Subcutaneous adipose tissue (tissue), 4 donors: ENCODE measurements around the gene DGKH. TPM values are rescaled to one million over a fixed set of nuclear protein-coding genes. Genes with fewer than 3 reads are reported as not detected.

Experiments
- CTCF ChIP-seq: fragments of 450-650 bp; IDR thresholded peaks from one replicate; pipeline ENCODE4 v1.5.1; 2016; ENCODE audit warnings: low read depth, mild to moderate bottlenecking, control low read depth, antibody characterized with exemption, moderate library complexity
- total RNA-seq, 4 donors: library from RNA; depleted of rRNA; stranded (reverse); fragments of >200 nt; gene quantifications; one replicate each; pipeline ENCODE4 v1.1.0, GENCODE V29; 2016

Gene DGKH
- total RNA-seq, 4 donors from 2014 or later = 11.9 to 19.8 (median 13.5) TPM

GRCh38 chr13:42275098-42275471, 226.6 kb downstream of the DGKH start:
- no peak for TF ChIP-seq CTCF

GRCh38 chr13:42275506-42275905, 227.1 kb downstream of the DGKH start:
- TF ChIP-seq CTCF = no peak

- TF ChIP-seq CTCF = no peak
Observed at GRCh38 chr13:42276683-42277082, 228.2 kb downstream of the DGKH start.

- TF ChIP-seq CTCF = no peak
Observed at GRCh38 chr13:42277618-42278276, 229.3 kb downstream of the DGKH start.

DNA sequence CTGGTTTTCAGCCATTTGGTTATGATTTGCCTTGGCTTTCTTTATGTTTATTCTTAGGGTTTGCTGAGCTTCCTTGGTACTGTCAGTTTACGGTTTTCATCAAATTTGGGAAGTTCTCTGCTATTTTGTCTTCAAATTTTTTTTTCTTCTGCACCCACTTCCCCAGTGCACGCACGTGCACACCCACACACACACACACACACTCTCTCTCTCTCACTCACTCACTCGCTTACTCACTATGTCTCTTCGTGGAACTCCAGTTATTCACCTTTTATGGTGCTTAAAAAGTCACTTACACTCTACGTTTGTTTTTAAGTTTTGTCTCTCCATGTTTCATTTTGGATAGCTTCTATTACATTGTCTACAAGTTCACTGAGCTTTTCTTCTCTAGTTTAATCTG, 230.6 kb downstream of the DGKH start:
- TF ChIP-seq CTCF = no peak

DNA sequence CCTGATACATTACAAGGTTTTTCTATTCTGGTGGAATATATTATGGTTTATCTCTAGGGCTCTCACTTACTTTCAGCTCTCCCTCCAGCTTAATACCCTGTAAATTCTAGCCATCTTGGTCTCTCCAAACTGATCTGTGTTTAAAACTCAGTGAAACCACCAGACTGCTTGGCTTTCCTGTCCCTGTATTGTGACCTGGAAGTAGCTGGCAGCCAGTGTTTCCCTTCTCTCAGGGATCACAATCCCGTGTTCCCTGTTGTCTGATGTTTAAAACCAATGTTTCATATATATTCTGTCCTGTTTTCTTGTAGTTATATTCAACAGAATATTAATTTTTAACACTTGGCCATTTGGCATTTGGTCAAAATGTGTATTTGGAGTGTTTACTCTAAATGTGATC, 231.5 kb downstream of the DGKH start:
- no peak for TF ChIP-seq CTCF

DNA sequence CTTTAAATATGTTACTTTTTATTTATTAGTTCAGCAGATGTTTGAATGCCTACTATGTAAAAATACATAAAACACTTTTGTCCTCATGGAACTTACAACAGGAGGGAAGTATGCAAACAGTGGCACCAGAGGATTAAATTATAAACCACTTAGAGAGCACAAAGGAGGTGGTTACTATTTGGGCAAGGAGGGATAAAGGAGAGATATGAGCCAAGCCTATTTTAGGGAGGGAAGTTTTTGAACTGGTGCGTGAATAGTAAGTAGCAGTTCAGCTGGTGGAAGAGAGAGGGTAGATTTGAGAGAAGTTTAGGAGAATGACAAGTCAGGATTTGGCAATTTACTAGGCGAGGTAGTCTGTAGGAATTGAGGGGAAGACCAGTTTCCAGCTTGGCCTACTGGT, 232.1 kb downstream of the DGKH start:
- no peak for TF ChIP-seq CTCF
